Endodermal cell (in vitro differentiated cells): Measurements from ENCODE around the gene SMURF1. TPM values are rescaled to one million over a fixed set of nuclear protein-coding genes. Genes with fewer than 3 reads are reported as not detected.
"Not testable (repeated sequence)": the region's sequence is repeated elsewhere in the genome, so short reads cannot be mapped to it uniquely, and the experiment has no call there.

Experiments
- DNase-seq: peaks from one replicate; pipeline ENCODE4 v3.0.0-alpha.2; 2017
- H3K27ac ChIP-seq: 2 replicates; pipeline ENCODE4 v1.5.1; 2013; ENCODE audit warnings: mild to moderate bottlenecking, low read depth, low read length, moderate library complexity
- H3K27me3 ChIP-seq: 2 replicates; pipeline ENCODE4 v1.6.1; 2013; ENCODE audit warnings: mild to moderate bottlenecking, low read length, moderate library complexity; ENCODE audit not compliant: insufficient read depth, control insufficient read depth, poor library complexity, severe bottlenecking
- H3K36me3 ChIP-seq: 2 replicates; pipeline ENCODE4 v1.7.0; 2013; ENCODE audit warnings: mild to moderate bottlenecking, low read length, moderate library complexity; ENCODE audit not compliant: control insufficient read depth, insufficient read depth
- H3K4me1 ChIP-seq: one replicate; pipeline ENCODE4 v1.7.0; 2013; ENCODE audit warnings: low read length; ENCODE audit not compliant: control insufficient read depth, insufficient read depth
- H3K4me3 ChIP-seq: 2 replicates; pipeline ENCODE4 v1.5.1; 2013; ENCODE audit warnings: mild to moderate bottlenecking, low read length, moderate library complexity
- H3K9ac ChIP-seq: 2 replicates; pipeline ENCODE4 v1.6.1; 2013; ENCODE audit warnings: mild to moderate bottlenecking, low read length, moderate library complexity; ENCODE audit not compliant: poor library complexity, severe bottlenecking; ENCODE audit errors: extremely low read depth
- H3K9me3 ChIP-seq: 2 replicates; pipeline ENCODE4 v1.6.1; 2013; ENCODE audit warnings: mild to moderate bottlenecking, low read length, moderate library complexity; ENCODE audit not compliant: control insufficient read depth
- H3K27ac Mint-ChIP-seq: 2 replicates; pipeline ENCODE4 v1.8.0; 2020; ENCODE audit warnings: mixed read lengths
- H3K27me3 Mint-ChIP-seq: 2 replicates; pipeline ENCODE4 v1.8.0; 2021; ENCODE audit warnings: mild to moderate bottlenecking, mixed read lengths; ENCODE audit not compliant: insufficient read depth
- H3K36me3 Mint-ChIP-seq: 2 replicates; pipeline ENCODE4 v1.8.0; 2020; ENCODE audit warnings: low read depth, mixed read lengths
- H3K4me1 Mint-ChIP-seq: 2 replicates; pipeline ENCODE4 v1.8.0; 2020; ENCODE audit warnings: mixed read lengths
- H3K4me3 Mint-ChIP-seq: 2 replicates; pipeline ENCODE4 v1.8.0; 2020; ENCODE audit warnings: mild to moderate bottlenecking, moderate library complexity, mixed read lengths
- H3K9me3 Mint-ChIP-seq: 2 replicates; pipeline ENCODE4 v1.8.0; 2020; ENCODE audit warnings: mild to moderate bottlenecking, mixed read lengths
- WGBS, 2 experiments: methylation state at CpG; one replicate each; pipeline versions ENCODE4 v1.1.5 to v1.1.7; 2013; ENCODE audit warnings: missing lambda C conversion rate in 2 of 2, mixed read lengths in 1 of 2; ENCODE audit not compliant: insufficient coverage in 1 of 2, insufficient read length in 1 of 2; 5-methylcytosine and 5-hydroxymethylcytosine counted together
- total RNA-seq, 2 donors: library from RNA; stranded (reverse); fragmentation: NEBNext Ultra II Directional in 1 of 2; extraction: Animal tissue kit (Norgen Biotek cat#: 25700) in 1 of 2; gene quantifications; 2 replicates in 1 of 2; 3 replicates in 1 of 2; pipeline ENCODE4 v1.2.1, GENCODE V29; 2021
- TF ChIP-seq, protein P1 (sequence below): fragments of 200-600 bp; sonication (generic); conservative IDR thresholded peaks from 2 replicates; pipeline ENCODE4 v1.5.0; 2021; ENCODE audit warnings: antibody characterized with exemption, mild to moderate bottlenecking

SMURF1 gene
- total RNA-seq, 2 donors from 2014 or later, result 31.6 to 38.1 TPM

DNA sequence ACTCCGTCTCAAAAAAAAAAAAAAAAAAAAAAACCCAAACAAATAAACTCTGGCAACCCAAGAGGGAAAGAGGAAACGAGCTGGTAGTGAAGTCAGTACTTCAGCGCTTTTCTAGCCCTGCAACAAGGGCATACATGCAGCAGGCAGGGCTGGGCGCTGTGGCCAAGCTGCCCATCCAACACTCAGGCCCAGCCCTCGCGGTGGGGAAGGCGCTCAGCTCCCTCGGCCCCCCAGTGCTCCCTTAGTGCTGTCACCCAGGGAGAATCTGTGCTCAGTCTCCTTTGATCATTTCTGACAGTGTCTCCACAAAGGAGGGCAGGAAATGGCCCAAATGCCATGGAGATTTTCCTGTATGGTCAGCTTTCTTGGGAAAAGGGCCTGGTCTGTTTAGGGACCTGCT is 97.2 kb downstream of the SMURF1 start:
- Histone ChIP-seq H3K27ac (no peak overlapping the region), H3K36me3 (peaks cover 92% of the 10 kb centered on the region), H3K9me3 (no peaks in the 10 kb centered on the region), H3K27me3 (no peaks in the 10 kb centered on the region), H3K9ac (no peak overlapping the region), H3K4me1 (no peaks in the 10 kb centered on the region), H3K4me3 (no peak overlapping the region)
- no peaks in the 10 kb centered on the region for H3K9me3 Mint-ChIP-seq
- no peak overlapping the region for H3K27ac Mint-ChIP-seq
- H3K27me3 Mint-ChIP-seq, result no peaks in the 10 kb centered on the region
- TF ChIP-seq, protein P1, sequence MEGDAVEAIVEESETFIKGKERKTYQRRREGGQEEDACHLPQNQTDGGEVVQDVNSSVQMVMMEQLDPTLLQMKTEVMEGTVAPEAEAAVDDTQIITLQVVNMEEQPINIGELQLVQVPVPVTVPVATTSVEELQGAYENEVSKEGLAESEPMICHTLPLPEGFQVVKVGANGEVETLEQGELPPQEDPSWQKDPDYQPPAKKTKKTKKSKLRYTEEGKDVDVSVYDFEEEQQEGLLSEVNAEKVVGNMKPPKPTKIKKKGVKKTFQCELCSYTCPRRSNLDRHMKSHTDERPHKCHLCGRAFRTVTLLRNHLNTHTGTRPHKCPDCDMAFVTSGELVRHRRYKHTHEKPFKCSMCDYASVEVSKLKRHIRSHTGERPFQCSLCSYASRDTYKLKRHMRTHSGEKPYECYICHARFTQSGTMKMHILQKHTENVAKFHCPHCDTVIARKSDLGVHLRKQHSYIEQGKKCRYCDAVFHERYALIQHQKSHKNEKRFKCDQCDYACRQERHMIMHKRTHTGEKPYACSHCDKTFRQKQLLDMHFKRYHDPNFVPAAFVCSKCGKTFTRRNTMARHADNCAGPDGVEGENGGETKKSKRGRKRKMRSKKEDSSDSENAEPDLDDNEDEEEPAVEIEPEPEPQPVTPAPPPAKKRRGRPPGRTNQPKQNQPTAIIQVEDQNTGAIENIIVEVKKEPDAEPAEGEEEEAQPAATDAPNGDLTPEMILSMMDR, result no peak
- peaks cover 74% of the 10 kb centered on the region for H3K36me3 Mint-ChIP-seq
- no peak overlapping the region for H3K4me3 Mint-ChIP-seq
- H3K4me1 Mint-ChIP-seq, result peaks cover 5% of the 10 kb centered on the region
- 86 to 90% methylated on average over 7 of the region's 8 CpGs for WGBS, 2 experiments
- no peak for DNase-seq

GRCh38 chr7:99046262-99046661 is 97.6 kb downstream of the SMURF1 start:
- not testable (repeated sequence) for H3K4me1 Mint-ChIP-seq, H3K9ac ChIP-seq, DNase-seq, H3K4me3 Mint-ChIP-seq, H3K4me3 ChIP-seq, H3K27me3 ChIP-seq, H3K27ac ChIP-seq, H3K27me3 Mint-ChIP-seq, H3K4me1 ChIP-seq, H3K9me3 ChIP-seq, H3K27ac Mint-ChIP-seq, H3K9me3 Mint-ChIP-seq
- peaks cover 74% of the 10 kb centered on the region for H3K36me3 Mint-ChIP-seq
- 91 to 96% methylated on average over 10 to 14 of the region's 14 CpGs for WGBS, 2 experiments
- peaks cover 92% of the 10 kb centered on the region for H3K36me3 ChIP-seq

DNA sequence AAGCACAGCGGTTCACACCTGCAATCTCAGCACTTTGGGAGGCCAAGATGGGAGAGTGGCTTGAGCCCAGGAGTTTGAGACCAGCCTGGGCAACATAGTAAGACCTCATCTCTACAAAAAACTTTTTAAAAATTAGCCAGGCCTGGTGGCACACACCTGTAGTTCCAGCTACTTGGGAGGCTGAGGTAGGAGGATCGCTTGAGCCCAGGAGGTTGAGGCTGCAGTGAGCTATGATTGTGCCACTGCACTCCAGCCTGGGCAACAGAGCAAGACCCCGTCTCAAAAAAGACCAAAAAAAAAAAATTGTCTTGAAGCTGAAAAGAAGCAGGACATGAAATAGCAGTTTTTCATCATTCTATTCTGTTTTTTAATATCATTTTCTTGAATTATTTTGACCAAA is 99.0 kb downstream of the SMURF1 start:
- not testable (repeated sequence) for H3K9ac ChIP-seq, H3K4me1 Mint-ChIP-seq, DNase-seq, H3K4me1 ChIP-seq, H3K4me3 Mint-ChIP-seq, H3K27ac ChIP-seq, H3K27me3 ChIP-seq, H3K27me3 Mint-ChIP-seq, H3K9me3 ChIP-seq, H3K4me3 ChIP-seq, H3K9me3 Mint-ChIP-seq, H3K27ac Mint-ChIP-seq
- H3K36me3 Mint-ChIP-seq, result peaks cover 70% of the 10 kb centered on the region
- H3K36me3 ChIP-seq, result peaks cover 90% of the 10 kb centered on the region
- 95 to 100% methylated on average over 2 to 3 of the region's 3 CpGs for WGBS, 2 experiments

- no peak overlapping the region for H3K4me3 Mint-ChIP-seq
- H3K27me3 ChIP-seq, result no peaks in the 10 kb centered on the region
- peaks cover 2% of the 10 kb centered on the region for H3K4me1 Mint-ChIP-seq
- H3K9me3 Mint-ChIP-seq, result no peaks in the 10 kb centered on the region
- no peak overlapping the region for H3K9ac ChIP-seq
- TF ChIP-seq, protein P1, result no peak
- H3K4me3 ChIP-seq, result no peak overlapping the region
- no peak overlapping the region for H3K27ac ChIP-seq
- 89 to 96% methylated on average over 4 to 5 of the region's 5 CpGs for WGBS, 2 experiments
- H3K36me3 Mint-ChIP-seq, result peaks cover 72% of the 10 kb centered on the region
- no peak for DNase-seq
- peaks cover 87% of the 10 kb centered on the region for H3K36me3 ChIP-seq
- H3K27ac Mint-ChIP-seq, result no peak overlapping the region
- no peaks in the 10 kb centered on the region for H3K4me1 ChIP-seq
- H3K27me3 Mint-ChIP-seq, result no peaks in the 10 kb centered on the region
- H3K9me3 ChIP-seq, result no peaks in the 10 kb centered on the region
Observed at GRCh38 chr7:99042957-99043356, 101.0 kb downstream of the SMURF1 start.
